T47D (cell line): ENCODE data around the gene STN1.

Experiments
- DNase-seq, 2 experiments: peaks; one replicate each; pipeline versions ENCODE4 v3.0.0 to v3.0.0-alpha.2; 2011 to 2012; ENCODE audit warnings: low read depth in 1 of 2, low spot score in 1 of 2
- JUND ChIP-seq: IDR thresholded peaks from 2 replicates; pipeline ENCODE4 v1.6.1; 2012; ENCODE audit warnings: low read depth
- in situ Hi-C: cut with HindIII; loops from 2 replicates; pipeline ENCODE4 v1.10.0; 2016; ENCODE audit warnings: low sequenced_read_pairs, low pct_unique_long_range_greater_than_20kb

STN1 gene

DNA sequence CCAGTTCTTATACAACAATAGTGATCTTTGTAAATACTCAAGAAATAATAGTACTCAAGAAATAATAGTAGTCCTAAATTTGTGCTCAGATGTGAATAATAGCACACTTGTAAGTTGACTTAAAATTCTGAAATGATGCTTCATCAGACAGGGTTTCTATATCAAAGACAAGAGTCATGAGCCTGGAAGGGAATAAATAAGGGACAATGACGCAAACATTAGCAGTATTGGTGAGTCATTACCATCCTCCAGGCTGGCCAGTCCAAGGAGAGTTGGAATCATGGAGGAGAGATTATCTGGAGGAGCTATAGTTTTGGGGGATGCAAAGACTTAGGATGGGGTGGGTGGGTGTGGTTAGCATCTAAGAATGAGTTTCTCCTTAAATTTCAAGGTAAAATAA lies 56.5 kb downstream of the STN1 start:
- DNase-seq = no peak
- TF ChIP-seq JUND = no peak
- in situ Hi-C loops = no loop called here

GRCh38 chr10:103859161-103860086 lies 58.6 kb downstream of the STN1 start:
- in situ Hi-C loops = no loop called here
- DNase-seq = peak; percentile 55 to 73
- no peak for TF ChIP-seq JUND

DNA sequence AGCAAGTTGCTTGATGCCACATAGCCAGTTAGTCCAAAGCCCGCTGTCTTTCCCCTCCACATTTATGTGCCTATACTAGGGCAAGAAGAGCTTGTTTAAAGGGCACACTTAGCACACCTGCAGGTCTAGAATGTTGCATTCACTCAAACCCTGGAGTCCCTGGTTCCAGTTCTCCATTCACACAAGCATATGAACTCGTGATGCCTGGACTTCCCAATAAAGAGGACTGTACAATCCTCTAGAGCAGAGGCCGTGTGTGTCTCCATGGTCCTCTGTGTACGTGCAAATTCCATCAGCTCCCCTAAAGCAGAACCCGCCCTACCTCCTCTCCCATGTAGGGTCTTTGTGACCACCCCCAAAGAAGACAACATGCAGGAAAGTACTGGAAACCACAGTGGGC lies 59.6 kb downstream of the STN1 start:
- TF ChIP-seq JUND = no peak
- in situ Hi-C loops = no loop called here
- no peak for DNase-seq

DNA sequence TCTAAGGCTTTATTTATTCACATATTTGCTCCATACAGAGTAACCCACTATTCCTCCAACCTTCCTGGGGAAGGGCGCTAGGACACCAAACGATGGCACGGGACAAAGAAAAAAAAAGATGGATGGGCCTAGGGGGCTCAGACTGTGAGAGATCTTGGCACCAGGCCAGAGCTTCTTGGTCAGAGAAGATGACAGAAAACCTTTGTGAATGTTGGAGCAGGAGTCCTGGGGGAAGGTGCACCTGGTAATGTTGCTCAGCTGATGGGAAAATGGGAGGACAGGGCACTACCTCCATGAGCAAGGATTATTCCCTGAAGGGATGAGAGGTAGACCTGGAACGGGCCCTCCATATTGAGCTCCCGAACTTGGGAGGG lies 61.2 kb downstream of the STN1 start:
- TF ChIP-seq JUND = no peak
- in situ Hi-C loops = no loop called here
- no peak for DNase-seq

DNA sequence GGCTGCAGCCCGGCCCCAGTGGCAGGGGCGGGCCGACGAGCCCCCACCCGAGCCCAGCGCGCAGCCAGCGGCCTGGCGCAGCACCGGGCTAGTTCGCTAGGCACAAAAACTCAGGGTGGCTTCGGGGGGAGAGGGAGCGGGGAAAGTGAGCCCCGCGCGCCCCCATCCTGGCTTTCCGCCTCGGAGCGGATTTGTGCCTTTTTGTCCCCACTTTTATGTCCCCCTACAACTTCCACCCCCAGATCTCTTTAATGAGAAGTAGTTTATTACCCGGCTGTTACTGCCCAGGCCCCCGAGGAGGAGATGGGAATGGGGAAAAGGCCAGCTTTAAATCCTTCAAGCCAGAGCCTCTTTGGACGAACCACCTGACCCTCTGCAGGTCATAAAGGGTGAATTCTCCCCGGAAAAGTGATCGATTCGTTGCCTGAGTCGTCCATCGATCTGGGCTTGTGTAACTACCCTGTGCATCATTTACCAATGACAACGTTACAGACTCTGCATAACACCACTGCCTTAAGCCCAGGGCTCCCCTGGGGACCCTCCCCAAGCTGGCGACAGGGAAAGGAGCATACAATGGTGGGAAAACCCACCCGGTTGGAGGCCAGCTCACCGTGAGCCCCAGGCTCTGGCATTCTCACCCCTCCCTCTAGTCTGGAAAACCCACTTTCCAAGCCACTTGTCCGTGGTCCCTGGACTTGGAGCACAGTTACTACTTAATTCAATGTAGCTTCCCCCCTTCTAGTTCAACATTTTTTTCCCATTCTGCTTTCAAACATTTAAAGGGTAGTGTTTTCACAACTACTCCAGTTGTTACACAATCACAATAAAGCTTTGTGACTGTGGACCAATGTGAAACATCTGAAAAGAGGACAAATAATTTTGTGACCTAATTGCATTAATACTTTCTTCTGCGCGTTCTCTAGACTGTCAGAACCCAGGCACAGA lies 61.9 kb downstream of the STN1 start:
- in situ Hi-C loops = no loop called here
- no peak for TF ChIP-seq JUND
- no peak for DNase-seq

- TF ChIP-seq JUND = no peak
- DNase-seq = peak in 1 of 2 experiments; percentile 35
- in situ Hi-C loops = no loop called here
Measured at GRCh38 chr10:103855424-103855823, 62.6 kb downstream of the STN1 start, which contains the start of gene SH3PXD2A. TSS of gene SH3PXD2A (minus strand) at chr10:103855576. CDS start at chr10:103855266, 310 bp downstream.

DNA sequence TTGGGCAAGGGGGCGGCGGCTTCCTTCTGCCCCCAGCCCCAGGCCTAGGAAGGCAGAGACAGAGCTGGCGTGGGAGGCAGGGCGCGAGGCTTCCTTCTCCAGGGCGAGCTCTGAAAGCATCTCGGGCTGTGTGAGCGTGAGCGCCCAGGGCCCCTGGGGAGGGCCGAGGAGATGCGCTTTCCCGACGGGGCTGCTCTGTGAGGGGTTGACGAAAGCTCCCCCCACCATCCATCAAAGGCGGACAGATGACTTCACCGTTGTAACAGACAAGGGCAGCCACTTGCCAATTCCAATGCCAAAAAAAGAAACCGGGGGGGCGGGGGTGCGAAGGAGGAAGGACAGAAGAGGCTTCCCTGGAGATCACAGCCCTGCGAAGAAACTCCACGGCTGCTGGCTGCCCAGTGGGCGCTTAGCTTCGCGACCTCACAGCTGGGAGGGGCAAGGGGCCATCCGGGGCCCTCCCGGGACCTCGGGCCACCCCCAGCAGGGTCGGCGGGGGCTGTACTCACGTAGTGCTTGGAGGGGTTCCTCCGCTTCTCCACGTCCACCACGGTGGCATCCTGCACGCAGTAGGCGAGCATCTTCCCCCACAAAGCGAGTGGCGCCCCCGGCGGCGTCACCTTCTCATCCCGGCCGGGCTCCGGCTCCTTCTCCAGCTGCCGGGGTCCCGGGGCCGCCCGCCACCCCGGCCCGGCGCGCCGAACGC lies 63.1 kb downstream of the STN1 start:
- in situ Hi-C loops = no loop called here
- no peak for DNase-seq
- TF ChIP-seq JUND = no peak

DNA sequence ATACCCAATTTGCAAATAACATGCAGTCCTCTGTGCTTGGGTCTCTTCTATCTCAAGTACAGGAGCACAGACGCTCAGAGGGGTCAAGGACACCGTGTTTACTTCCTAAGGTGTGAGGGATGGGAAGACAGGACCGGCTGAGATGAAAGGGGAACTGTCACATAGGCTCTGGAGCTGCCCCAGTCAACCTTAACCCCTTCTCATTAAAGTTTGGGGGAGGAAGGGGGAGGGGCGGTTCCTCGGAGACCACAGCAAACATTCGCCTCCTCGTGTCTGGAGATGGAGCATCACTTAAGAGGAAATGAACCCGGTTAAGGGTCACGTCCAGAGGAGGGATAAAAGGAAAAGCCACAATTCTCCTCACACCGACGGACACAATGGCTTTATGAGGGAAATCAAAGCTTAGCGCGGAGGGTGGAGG lies 63.7 kb downstream of the STN1 start:
- no peak for TF ChIP-seq JUND
- in situ Hi-C loops = no loop called here
- no peak for DNase-seq

DNA sequence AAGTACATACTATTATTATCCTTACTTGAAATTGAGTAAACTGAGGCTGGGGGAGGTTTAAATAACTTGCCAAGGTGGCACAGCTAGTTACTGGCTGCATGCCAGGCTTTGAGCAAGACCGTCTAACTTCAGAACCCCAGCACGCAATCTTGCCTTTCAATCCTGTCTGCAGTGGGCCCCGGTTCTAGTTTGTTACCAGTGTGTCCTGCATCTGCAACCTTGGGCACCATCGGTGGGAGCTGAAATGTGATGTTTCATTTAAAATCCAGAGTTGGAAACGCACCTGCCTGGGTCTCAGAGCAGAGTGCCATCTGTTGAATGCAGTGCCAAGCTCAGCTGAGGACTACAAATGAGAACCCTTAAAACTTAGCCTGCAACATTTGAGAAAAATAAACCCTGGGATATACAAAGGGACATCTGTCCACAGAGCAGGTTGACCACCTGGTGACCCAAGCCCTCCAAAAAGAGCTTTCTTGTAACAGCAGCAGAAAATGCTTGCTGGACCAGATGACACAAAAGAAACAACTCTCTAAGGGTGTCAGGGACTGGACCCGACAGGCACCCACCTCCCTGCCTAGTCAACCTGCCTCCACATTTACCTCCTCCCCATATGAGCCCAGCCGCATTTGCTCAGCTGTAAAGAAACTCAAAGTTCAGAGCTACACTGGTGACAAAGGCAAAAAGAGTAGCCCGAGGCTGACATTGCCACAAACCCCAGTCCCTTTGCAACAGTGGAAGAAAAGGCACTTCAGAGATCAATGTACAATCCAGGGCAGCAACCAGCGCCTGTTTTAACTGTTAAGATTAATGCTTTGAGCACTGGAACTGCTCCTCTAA lies 64.3 kb downstream of the STN1 start:
- no peak for TF ChIP-seq JUND
- in situ Hi-C loops = no loop called here
- no peak for DNase-seq

DNA sequence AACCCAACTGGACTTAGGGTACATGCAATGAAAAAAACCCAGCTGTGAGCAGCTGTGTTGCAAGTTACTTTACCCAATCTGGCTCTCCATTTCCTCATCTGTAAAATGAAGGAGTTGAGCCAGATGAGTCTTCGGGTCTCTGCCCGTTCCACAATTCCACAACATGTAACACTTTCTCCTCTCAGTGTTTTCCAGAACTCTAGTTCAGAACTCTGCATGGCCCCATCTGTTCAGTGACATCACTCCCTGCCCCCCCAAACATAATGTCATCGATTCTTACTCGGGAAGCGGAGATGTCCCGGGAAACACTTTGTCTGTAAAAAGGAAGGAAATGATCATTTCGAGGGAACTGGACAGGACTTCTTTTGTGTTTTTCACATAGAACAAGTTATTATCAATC lies 65.1 kb downstream of the STN1 start:
- no peak for DNase-seq
- TF ChIP-seq JUND = no peak
- in situ Hi-C loops = no loop called here

- in situ Hi-C loops = no loop called here
- no peak for DNase-seq
- TF ChIP-seq JUND = no peak
Measured at GRCh38 chr10:103852189-103852711, 65.7 kb downstream of the STN1 start.
